ENCODE data around the gene LTBR.

The LTBR gene

DNA sequence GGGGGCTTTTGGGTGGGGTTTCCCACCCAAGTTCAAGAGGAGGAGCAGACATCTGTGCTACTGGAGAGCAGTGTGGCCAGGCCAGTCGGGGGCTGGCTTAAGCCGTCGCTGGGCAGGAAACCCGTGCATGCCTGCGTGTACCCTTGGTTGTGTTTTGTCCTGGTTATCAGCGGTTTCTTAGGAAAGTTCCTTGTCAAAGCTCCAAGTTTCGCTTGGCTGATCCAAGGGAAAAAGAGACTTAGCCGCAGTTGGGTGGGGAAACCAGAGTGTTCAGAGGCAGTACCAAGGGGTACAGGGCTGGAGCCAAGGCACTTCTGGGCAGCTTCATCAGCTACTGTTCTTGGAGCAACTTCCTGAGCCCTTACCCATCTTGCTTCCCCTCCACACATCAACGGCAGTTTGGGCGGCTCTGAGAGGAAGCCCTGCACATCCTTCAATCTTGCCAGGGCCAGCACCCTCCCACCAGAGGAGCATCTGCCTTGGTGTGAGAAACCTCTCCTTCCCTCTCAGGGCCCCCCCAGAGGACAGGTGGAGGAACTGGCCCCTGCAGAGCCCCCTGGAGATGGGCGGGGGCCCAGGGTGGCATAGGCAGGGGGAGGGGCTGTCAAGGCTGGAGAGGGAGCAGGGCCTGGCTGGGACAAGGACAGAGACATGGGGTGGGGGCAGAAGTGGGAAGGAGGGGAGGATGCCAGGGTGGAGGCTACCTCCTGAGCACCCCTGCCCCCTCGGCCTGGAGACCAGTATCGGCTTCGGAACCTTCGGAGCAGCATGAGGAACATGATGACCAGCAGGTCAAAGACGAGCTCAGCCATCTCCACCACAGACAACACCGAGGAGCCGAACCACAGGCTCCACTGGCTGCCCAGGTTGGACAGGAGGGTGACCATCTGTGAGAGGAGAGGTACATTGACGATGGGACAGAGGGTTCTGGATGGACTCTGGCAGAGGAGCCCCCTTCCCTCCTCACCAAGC lies 36.3 kb upstream of the LTBR start:
- no peak for DNase-seq

DNA sequence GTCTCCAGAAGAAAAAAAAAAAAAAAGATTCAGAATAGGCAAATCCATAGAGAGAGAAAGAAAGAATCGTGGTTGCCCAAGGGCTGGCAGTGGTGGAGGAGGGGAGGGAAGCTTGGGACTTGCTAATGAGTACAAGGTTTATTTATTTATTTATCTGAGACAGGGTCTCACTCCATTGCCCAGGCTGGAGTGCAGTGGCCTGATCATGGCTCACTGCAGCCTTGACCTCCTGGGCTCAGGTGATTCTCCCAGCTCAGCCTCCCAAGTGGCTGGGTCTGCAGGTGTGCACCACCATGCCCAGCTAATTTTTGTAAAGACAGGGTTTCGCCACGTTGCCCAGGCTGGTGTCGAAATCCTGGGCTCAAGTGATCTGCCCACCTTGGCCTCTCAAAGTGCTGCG lies 32.3 kb upstream of the LTBR start:
- DNase-seq, result no peak

- DNase-seq, result no peak
These were observed 31.5 kb upstream of the LTBR start for GRCh38 chr12:6352193-6353173.

- DNase-seq, result no peak
These were observed 29.2 kb upstream of the LTBR start for GRCh38 chr12:6354495-6355393.

- DNase-seq, result no peak
These were observed 28.2 kb upstream of the LTBR start for GRCh38 chr12:6355491-6356373.

- DNase-seq, result no peak
These were observed 27.6 kb upstream of the LTBR start for GRCh38 chr12:6356374-6356820.

DNA sequence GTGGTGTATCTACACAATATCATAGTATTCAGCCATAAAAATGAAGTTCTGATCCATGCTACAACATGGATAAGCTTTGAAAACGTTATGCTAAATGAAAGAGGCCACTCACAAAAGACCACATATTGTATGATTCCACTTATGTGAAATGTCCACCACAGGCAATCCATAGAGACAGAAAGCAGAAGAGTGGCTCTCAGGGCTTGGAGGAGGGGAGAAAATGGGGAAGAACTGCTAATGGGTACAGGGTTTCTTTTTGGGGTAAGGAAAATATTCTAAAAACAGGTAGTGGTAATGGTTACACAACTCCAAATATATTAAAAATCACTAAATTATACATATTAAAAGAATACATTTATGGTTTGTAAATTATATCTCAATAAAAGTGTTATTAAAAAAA lies 25.1 kb upstream of the LTBR start:
- no peak for DNase-seq

DNA sequence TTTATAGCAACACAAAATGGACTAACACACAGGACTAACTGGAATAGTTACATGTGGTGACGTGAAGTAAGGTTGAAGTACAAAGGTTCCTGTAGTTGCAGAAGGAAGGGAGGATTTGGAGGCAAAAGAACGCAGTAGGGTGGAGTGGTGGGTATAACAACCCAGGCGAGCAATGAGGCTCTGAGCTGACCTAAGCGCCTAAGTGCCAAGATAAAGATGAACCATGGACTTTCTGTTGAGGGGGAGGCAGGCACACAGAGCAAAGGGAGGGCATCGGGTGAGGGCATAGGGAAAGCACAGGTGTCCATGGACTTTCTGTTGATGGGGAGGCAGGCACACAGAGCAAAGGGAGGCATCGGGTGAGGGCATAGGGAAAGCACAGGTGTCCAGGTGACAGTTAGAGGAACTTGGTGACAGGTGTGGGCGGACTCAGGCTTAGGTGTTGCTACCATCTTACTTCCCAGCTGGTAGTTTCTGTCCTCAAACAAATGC lies 23.8 kb upstream of the LTBR start:
- DNase-seq, result no peak

DNA sequence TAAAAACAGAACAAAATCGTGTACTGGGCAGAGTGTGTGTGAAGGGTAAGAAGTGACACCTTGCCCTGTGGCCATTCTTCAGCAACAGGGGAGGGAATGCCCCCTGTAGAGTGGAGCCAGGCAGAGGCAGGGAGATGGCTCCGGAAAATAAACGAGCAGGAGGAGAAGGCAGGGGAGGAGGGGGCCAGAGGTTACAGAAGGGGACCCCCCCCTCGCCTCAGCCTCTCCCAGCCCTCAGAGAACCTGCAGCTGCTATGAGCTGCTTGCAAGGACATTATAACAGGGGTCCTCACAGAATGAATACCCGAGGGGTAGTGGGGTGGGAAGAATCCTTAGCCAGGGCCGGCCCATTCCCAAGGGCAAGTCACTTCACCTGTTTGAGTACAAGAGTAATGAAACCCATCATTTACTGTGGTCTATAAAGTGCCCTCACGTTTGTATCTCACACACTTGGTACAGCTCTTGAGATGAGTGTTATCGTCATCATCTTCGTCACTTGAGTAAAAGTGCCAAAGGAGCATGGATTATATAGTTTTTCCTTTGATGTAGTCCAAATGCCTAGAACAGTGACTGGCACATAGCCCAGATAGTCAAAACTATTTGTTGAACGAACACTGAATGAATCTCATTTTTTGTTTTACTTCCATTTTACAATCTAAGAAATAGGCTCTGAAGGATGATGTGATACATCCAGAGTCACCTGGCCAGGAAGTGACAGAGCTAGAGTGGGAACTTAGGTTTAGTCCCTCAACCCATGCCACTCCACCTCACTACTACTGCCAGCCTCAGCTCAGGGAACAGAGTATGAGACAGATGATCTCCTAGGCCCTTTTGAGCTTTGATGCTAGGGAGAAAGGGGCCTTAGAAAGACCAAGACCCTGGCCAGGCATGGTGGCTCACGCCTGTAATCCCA lies 23.1 kb upstream of the LTBR start:
- no peak for DNase-seq

DNA sequence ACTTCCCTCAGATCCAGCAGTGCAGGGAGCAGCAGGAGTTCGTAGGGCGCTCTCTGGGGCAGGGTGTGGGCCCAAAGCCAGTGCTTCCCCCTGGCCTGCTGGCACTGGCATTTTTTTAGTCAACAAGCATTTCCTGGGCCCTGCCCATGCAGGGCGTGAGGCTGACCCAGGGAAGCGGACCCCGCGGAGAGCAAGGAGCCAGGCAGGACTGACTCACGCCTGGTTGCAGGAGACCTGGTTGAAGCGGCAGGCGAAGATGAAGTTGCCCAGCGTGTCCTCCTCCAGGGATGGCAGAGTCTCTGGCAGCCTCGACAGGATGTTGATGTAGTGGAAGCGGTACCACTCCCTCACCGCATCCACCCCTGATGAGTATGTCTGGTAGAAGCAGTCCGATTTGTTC lies 22.1 kb upstream of the LTBR start:
- no peak for DNase-seq

GRCh38 chr12:6362403-6362802 lies 21.6 kb upstream of the LTBR start:
- no peak for DNase-seq

DNA sequence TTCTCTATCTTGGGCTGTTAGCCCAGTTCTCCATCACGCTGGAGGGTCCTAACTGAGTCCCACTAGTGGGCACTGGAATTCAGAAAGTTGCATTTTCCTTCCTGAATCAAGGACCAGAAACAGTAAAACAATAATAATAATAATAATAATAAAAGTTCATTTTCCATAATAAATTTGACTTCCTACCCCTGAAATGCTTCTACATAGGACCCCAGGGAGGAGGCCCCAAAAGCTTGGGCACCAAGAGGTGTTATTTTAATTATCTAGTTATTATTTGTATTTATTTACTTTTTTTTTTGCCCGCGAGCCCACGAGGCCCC lies 21.0 kb upstream of the LTBR start:
- no peak for DNase-seq

DNA sequence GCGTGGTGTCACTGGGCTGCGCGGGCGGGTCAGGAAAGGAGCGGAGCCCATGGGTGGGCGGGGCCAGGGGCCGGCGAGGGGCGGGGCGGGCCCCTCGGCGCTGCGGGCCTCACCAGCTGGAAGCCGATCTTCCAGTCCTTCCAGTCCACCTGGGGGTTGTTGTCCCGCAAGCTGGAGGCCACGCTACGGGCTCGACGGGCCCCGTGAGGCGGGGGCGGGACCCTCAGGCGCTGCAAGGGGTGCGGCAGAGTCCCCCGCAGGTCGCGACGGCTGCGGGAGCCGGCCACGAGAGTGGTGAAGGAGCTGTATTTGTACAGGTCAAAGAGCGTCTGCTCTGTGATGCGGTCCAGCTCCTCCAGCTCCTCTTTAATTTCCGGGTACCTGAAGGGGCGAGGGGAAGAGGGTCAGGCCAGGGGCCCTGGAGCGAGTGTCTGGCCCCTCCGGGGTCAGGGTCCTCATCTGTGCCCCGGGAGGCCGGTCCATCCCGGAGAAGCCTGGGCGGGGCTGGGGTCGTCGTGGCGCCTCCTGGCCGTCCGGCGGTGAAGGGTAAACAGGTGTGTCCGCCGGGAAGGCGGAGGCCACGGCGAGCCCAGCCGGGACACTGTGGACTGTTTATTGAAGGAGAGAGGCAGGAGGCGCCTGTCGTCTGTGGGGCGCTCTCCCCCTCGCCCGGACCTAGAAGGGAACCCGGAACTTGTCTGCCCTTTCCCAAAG lies 20.5 kb upstream of the LTBR start:
- DNase-seq, result peak; percentile 73

- DNase-seq, result no peak
These were observed 20.0 kb upstream of the LTBR start for GRCh38 chr12:6364044-6364374.

DNA sequence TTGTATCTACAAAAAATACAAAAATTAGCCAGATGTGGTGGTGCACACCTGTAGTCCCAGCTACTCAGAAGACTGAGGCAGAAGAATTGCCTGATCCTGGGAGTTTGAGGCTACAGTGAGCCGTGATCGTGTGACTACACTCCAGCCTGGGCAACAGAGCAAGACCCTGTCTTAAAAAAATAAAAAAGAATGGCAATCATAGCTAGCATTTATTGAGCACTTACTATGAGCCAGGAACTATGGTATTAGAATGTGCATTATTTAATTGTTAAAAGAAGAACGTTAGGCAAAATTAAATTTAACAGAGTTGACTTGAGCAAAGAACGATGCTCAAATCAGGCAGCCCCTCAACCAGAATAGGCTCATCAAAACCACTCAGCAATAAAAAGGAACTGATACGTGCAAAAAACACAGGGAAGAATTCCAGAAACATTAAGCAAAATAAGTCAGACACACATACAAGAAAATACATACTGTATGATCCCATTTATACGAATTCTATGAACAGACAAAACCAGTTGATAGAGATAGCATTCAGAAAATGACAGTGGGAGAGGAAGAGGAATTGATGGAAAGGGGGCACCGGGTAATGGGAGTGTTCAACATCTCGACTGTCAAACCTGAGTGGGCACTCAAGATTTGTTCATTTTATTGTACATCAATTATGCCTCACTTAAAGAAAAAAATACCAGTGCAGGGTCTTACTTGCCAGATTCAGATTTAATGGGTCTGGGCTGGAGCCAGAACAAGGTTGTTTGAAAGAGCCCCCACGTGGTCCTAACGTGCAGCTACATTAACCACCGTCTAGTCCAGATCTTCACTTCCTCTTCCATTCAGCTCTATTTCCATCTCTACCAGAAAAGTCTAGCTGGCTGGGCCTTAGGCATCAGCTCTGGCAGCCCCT lies 16.6 kb upstream of the LTBR start:
- DNase-seq, result peak; percentile 63

GRCh38 chr12:6367969-6368892 lies 15.7 kb upstream of the LTBR start:
- DNase-seq, result peak; percentile 29

GRCh38 chr12:6368906-6369525 lies 14.9 kb upstream of the LTBR start:
- no peak for DNase-seq

All from CD4-positive, alpha-beta T cell treated with Interleukin-21 for 1 hour (primary cell).